HG03469 (cell line): Measurements from ENCODE around the gene S100Z.
"Not testable (repeated sequence)": the region's sequence is repeated elsewhere in the genome, so short reads cannot be mapped to it uniquely, and the experiment has no call there.

ENCODE experiments used
- ATAC-seq: cut with Tn5 transposase; IDR thresholded peaks from one replicate; pipeline ENCODE4 v1.9.1; 2021; ENCODE audit warnings: mild to moderate bottlenecking, moderate library complexity, moderate number of reproducible peaks; ENCODE audit not compliant: unreplicated experiment

S100Z gene

DNA sequence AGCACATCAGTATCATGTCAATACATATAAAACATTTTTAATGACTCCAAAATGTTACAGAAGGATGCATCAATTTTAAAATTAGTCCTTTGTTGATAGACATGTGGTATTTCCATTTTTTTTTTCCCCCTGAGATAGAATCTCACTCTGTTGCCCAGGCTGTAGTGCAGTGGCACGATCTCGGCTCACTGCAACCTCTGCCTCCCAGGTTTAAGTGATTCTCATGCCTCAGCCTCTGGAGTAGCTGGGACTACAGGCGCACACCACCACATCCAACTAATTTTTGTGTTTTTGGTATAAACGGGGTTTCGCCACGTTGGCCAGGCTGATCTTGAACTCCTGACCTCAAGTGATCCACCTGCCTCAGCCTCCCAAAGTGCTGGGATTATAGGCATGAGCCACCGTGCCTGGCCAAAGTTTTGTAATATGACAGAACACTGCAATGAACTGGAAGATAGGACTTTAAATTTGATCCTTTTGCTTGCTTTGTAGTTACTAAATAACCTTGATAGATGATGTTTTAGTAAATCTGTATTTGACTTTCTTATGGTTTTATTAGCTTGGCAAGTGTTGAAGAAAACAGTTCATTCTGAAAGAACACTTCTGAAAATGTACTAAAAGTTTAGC is 27.6 kb upstream of the S100Z start:
- not testable (repeated sequence) for ATAC-seq

DNA sequence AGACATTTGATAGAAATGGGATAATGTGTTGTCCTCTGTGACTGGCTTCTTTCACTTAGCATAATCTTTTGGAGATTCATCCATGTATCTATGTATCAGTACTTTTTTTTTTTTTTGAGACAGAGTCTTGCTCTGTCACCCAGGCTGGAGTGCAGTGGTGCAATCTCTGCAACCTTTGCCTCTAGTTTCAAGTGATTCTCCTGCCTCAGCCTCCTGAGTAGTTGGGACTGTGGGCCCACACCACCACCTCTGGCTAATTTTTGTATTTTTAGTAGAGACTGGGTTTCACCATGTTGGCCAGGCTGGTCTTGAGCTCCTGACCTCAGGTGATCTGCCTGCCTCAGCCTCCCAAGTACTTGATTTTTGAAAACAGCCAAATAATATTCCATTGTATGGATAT is 23.4 kb upstream of the S100Z start:
- ATAC-seq = not testable (repeated sequence)

DNA sequence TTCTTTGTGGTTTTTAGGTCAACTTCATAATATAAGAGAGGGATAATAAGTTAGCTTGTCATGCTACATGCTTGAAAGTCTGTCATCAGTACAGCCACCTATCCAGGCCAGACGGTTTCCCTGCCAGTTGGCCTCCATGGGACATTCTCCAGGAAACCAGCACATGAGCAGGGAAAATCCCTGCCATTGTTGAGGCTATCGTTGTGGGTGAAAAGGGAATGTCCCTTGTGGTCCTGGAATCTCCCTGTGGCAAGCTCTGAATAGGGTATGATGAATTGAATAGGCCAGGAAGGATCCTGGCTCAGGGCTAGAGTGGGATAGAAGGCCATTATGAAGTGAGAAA is 18.7 kb upstream of the S100Z start:
- no peak for ATAC-seq

DNA sequence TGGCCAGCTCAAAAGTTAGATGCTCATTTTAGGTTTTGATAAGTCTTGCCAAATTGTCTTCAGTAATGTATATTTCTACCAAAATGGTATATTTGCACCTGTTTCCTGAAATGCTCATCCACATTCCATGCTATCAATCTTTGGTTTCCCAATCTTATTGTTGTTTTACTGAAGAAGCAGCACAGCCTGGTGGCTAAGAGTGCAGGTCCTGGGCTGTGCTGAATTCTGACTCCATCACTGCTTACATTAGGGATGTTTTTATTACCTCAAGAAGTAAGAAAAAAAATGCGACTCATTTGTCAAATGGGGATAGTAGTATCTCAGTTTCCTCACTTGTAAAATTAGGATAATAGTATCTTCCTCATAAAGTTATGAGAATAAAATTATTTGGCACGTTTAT is 13.6 kb upstream of the S100Z start:
- ATAC-seq = no peak

DNA sequence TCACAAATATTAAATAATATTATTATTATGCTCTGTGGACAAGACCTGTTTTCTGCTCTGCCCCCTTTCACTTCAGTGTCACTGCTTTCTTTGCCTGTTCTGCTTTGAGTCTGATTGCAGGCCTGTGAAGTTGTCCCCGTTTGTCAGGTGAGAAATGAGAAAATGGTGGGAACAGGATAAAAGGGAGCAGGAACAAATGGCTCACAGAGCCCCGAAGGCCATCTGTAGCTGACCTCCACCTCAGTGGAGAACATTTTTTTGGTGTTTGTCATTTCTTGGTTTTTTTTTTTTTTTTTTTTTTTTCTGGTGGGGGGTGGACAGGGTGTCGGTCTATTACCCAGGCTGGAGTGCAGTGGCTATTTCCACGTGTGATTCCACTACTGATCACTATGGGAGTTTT is 13.2 kb upstream of the S100Z start:
- ATAC-seq = no peak

DNA sequence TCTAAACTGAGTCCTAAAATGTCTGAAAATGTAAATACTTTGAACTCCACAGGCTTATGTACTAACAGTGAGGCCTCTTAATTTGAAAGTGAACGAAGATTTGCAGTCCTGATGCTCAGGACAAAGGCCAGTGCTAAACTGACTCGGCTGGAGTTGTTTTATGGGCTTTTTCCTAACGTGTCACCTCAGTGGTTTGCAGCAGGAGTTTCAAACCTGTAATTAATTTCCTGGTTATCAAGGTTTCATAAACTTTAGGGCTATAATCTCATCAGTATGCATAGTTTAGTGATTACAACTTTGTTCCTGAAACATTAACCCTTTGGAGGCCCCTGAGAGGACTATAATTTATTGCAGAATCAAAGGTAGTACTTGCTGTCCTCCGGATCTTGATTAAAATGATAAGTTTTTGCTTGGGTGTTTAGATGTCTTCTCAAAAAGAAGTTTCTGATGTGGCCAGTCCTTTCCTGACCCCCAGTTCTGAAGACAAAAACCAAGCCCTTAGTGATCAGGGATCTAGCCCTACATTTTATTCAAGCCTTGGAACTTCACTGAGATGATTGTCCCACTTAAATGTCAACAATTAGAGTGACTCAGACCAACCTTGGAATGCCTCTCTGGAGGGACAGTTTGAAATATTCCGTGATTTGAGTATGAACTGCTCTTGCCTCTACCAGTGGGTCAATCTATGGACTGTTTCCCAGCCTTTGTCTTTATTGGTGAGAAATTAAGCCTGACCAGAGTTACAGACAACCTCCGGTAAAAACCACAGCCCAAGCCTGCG is 11.1 kb upstream of the S100Z start:
- ATAC-seq = no peak

DNA sequence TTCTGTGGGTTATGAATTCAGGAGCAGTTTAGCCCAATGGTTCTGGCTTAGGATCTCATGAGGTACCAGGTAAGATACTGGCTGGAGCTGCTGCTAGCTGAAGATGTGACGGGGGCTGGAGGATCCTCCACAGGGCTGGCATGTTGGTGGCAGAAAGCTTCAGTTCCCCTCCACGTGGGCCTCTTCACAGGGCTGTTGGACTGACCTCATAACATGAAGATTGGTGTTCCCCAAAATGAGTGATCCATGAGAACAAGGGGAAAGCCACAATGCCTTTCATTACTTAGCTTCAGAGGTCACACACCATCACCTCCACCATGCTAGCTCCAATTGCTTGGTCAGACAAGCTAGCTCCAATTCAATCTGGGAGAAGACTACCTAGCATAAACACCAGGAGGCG is 8.5 kb upstream of the S100Z start:
- ATAC-seq = no peak

DNA sequence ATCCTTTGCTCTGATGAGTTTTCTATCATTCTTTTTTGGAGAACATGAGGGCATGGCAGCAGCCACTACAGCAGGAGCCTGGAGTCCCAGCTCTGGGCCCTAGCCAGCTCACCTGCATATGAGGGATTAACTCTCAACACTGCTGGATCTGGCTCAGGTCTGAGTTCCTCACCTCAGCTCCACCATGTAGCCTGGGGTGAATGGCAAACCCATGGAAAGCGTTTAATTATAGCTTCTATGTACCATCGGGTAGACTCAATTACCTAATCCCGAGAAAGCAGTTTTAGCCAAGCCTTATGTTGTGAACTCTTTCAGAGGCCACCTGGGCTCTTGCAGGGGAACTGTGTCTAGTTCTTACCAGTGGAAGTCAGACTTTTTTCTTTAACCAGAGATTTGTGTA is 3.9 kb upstream of the S100Z start:
- ATAC-seq = no peak

DNA sequence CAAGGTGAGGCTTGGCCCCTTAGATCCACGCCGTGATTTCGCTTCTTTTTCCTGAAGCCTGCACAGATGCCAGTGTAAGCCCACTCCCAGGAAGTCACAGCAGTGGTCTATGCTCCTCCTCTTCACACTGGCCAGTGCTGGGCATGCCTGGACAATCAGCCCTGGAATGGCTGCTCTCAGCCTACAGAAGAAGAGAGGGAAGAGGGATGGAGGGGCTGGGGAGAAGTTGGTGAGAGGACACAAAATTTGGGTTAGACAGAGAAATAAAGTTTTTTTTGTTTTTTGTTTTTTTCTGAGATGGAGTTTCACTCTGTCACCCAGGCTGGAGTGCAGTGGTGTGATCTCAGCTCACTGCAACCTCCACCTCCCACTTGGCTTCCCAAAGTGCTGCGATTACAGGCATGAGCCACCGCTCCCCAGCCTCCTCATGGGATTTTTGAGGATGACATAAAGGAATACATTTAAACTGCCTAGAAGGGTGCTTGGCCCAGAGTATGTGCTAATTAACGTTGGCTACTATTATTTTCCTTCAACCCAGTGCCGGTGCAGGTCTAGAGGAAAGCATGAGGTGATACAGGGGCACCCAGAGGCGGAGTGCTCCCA is 830 bp downstream of the S100Z start:
- ATAC-seq = no peak

DNA sequence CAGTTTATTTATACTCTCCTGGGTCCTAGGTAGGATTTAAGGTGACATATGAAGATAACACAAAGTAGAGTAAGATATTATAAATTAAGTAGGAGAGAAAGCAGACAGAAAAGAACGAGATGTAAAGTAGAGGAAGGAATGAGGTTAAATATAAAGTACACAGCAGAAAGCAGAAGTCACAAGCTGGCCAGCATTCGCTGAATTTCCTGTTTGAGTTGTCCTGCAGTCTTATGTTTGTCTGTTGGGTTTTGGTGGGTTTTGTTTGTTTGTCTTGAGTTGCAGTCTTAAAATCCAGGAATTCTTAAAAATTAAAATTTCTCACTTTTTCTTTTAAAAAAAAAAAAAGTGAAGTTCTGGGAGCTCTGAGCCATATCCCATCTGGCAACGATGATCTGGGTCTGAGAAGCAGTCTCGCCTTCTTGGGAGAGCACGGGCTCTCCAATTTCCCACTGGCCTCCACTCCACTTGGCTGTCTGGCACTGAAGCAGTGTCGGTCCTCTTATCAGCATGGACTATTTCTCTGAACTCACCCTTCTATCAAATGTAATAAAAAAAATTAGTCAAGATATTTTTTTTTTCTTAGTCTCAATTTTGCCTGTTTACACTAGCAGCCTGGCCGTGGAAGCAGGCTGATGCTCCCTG is 2.0 kb downstream of the S100Z start:
- no peak for ATAC-seq

DNA sequence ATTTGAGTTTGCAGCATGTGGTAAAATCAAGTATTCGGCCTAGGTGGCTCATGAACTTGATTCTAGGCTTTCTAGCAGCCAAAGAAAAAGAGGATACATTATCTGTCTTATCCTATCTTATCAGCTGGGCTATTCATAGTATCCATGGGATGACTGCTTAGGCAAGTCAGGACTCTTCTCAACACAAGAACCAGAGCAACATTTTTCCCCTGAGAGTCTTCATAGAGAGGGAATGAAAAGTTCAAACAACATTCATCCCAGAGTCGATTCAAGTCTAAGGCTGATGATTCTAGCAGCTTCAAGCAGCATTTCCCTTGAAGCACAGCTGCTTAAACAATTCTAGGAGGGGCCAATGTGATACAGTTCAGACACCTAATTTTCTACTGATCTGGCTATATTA is 3.0 kb downstream of the S100Z start:
- no peak for ATAC-seq

DNA sequence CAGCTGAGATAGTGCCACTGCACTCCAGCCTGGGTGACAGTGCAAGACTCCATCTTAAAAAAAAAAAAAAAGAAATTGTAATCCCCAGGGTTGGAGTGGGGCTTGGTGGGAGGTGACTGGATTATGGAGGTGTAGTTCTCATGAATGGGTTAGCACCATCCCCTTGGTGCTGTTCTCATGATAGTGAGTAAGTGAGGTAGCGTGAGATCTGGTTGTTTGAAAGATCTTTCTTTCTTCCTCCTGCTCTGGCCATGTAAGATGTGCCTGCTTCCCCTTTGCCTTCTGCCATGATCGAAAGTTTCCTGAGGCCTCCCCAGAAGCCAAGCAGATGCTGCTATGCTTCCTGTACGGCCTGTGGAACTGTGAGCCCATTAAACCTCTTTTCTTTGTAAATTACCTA is 3.9 kb downstream of the S100Z start:
- ATAC-seq = not testable (repeated sequence)

DNA sequence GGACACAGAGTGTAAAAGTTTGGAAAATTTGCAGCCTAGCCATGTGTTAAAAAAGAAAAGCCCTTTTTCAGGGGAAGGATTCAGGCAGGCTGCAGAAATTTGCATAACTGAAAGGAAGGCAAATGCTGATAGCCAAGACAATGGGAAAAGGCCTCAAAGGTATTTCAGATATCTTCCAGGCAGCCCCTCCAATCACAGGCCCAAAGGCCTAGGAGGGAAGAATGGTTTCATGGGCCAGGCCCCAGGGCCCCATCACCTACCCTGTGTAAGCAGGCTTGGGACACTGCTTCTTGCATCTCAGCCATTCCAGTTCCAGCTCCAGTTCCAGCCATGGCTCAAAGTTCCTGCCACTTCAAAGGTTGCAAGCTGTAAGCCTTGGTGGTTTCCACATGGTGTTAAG is 4.8 kb downstream of the S100Z start:
- no peak for ATAC-seq

DNA sequence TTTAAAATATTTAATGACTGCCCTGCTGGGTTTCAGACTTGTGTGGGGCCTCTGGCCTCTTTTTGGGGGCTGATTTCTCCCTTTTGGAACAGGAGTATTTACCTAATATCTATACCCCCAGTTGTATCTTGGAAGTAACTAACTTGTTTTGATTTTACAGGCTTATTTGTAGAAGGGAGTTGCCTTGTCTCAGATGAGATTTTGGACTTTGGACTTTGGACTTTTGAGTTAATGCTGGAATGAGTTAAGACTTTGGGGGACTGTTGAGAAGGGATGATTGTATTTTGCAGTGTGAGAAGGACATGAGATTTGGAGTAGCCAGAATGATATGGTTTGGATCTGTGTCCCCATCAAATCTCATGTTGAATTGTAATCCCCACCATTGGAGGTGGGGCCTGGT is 5.7 kb downstream of the S100Z start:
- ATAC-seq = not testable (repeated sequence)

DNA sequence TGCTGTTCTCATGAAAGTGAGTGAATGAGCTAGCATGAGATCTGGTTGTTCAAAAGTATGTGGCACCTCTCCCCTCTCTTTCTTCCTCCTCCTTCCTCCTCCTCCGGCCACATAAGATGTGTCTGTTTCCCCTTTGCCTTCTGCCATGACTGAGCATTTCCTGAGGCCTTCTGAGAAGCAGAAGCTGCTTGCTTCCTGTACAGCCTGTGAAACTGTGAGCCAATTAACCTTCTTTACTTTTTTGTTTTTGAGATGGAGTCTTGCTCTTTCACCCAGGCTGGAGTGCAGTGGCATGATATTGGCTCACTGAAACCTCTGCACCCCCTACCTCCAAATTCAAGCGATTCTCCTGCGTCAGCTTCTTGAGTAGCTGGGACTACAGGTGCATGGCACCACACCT is 6.1 kb downstream of the S100Z start:
- ATAC-seq = no peak

DNA sequence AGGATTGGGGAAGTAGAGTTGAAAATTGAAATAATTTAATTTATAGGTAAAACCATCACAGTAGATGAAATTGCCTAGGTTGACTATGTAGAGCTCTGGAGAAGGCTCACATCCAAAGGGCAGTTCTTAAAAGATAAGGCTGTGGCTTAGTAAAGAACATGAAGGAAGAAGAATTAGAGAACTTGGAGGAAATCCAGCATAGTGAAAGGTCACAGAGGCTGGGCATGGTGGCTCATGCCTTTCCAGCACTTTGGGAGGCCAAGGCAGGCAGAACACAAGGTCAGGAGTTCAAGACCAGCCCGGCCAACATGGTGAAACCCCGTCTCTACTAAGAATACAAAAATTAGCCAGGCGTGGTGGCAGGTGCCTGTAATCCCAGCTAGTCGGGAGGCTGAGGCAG is 7.0 kb downstream of the S100Z start:
- not testable (repeated sequence) for ATAC-seq

DNA sequence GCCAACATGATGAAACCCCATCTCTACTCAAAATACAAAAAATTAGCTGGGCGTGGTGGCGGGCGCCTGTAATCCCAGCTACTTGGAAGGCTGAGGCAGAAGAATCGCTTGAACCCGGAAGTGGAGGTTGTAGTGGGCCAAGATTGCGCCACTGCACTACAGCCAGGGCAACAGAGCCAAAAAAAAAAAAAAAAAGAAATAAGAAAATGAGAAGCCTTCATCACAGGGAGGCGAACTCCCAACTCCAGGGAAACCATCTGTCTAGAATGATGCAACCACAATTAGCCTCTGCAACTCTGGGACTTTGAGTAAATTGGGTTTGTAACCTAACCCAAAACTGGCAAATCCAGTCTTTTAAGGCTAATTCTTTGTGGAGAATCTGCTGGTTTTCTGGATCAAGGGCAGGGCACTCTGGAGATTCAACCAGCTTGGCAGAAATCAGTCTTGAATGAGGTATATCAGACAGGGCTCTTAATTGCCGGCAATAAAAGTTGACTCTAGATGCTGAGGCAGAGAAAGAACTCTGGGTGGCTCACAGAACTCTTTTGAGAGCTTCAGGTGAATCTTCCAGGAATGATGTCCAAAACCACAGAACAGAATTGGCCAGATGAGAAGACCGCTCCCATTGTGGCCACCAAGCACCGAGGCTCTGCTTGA is 9.9 kb downstream of the S100Z start:
- ATAC-seq = no peak

DNA sequence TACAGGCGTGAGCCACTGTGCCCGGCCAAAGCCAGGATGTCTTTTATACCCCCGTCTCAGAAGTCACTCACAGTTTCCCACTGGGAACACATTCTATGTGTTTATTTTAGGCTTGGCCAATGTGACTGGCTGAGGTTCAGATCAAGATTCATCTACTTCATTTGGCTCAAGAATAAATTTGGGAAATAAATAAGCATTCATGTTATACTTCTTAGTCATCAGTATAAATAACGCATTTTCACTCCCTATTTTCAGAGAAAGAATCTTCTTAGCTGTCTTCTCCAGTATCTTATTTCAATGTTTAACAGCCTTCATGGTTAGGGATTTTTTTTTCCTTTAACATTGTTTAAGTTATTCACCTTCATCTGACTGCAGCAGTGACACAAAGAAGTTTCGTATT is 11.8 kb downstream of the S100Z start:
- no peak for ATAC-seq

DNA sequence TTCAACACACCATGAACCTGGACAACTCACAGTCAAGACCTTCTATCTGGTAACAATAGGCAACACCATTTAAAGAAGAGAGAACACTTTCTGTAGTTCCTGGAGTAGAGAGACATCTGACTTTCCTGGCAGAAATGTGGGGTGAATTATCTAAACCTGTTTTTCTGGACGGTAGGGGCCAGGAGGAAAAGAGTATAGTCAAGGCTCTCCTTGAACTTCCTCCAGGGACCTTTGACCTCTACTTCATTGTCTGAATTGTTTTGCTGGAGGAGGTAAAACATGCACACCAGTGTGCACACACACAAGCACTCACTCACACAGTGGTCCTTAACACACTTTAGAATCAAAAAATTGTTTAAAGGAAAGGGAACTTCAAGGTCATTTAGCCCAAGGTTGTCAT is 13.2 kb downstream of the S100Z start:
- no peak for ATAC-seq

DNA sequence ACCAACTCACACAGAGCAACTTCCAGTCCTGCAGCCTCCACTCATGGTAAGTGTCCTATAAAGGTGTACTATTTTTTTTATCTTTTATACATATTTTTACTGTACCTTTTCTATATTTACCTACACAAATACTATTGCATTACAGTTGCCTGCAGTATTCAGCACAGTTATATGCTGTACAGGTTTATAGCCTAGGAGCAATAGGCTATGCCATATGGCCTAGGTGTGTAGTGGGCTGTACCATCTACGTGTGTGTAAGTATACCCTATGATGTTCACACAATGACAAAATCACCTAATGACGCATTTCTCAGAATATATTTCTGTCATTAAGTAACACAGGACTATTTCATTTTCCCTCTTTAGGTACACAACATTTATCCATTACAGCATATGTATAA is 16.7 kb downstream of the S100Z start:
- ATAC-seq = no peak

DNA sequence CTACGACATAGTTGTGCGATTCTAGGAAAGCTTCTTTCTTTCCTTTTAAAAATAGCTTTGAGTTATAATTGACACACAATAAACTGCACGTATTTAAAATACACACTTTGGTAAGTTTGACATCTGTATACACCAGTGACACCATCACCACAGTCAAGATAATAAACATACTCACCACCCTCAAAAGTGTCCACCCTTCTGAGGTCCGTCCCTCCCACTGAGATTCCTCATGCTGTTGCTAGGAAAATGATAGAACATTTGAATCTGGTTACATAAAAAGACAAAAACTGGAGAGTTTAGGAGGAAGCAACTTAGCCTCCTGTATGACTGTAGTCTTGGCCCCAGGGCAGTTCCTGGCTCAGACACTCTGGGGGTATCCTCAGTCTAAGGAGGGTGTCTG is 17.2 kb downstream of the S100Z start:
- no peak for ATAC-seq
